ENCODE data around the gene SFXN3. TPM values are rescaled to one million over a fixed set of nuclear protein-coding genes. Genes with fewer than 3 reads are reported as not detected.

Gene SFXN3
- total and polyA plus RNA-seq, 2 of the 13 experiments (the other 11 are each of a cell fraction or from before 2014, with no cell fraction given), result 16.8 to 71.5 TPM

DNA sequence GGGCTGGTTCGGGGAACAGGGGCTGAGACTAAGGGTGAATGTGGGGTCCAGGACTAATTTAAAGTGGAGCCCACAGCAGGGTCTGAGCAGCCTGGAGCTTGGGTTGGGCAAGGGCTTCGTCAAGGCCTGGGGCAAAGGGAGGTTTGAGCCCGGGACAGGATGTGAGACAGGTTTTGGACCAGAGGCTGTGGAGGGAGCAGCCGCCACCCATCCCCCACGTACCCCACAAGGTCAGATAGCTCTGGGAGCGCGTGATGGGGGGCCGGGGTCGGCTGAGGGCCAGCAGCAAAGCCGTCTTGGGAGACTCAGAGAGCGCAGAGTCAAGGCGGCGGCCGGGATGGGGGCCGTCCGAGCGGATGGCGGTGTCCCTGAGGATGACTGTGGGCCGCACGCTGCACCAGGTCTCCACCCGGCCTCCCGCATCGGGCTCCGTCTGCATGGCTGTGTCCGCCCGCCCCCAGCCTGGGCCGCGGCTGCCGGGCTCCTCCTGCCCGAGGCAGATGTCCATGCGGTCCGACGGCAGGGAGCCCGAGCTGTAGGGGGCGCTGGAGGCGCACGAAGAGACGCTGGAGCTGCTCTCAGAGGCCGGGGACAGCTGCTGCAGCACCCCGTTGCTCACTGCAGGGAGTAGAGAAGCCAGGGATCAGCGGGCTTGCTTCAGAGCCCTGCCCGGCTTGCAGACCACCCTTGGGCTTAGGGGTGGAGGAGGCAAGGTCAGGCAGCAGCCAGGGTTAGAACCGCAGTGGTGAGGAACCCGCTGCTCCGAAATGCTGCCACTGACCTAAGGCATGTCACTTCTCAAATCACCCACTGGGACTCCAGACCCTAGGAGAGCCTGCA, 12.2 kb upstream of the SFXN3 start (continued):
- peak; percentile 92 for TF ChIP-seq KDM2A (CRISPR knock-in tag; IDR thresholded peaks at IDR 0.05; ENCODE audit: borderline replicate concordance, low read depth)
- no peak for TF ChIP-seq ZSCAN20 (CRISPR knock-in tag; IDR thresholded peaks at IDR 0.05; ENCODE audit: borderline replicate concordance)
- TF ChIP-seq ZNF121 (CRISPR knock-in tag; IDR thresholded peaks at IDR 0.05), result no peak
- TF ChIP-seq ZNF367 (CRISPR knock-in tag; IDR thresholded peaks at IDR 0.05; ENCODE audit: borderline replicate concordance), result no peak
- TF ChIP-seq, protein P1, sequence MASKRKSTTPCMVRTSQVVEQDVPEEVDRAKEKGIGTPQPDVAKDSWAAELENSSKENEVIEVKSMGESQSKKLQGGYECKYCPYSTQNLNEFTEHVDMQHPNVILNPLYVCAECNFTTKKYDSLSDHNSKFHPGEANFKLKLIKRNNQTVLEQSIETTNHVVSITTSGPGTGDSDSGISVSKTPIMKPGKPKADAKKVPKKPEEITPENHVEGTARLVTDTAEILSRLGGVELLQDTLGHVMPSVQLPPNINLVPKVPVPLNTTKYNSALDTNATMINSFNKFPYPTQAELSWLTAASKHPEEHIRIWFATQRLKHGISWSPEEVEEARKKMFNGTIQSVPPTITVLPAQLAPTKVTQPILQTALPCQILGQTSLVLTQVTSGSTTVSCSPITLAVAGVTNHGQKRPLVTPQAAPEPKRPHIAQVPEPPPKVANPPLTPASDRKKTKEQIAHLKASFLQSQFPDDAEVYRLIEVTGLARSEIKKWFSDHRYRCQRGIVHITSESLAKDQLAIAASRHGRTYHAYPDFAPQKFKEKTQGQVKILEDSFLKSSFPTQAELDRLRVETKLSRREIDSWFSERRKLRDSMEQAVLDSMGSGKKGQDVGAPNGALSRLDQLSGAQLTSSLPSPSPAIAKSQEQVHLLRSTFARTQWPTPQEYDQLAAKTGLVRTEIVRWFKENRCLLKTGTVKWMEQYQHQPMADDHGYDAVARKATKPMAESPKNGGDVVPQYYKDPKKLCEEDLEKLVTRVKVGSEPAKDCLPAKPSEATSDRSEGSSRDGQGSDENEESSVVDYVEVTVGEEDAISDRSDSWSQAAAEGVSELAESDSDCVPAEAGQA (IDR thresholded peaks at IDR 0.05; ENCODE audit: low read depth), result no peak
- TF ChIP-seq, protein P1 (CRISPR knock-in tag; IDR thresholded peaks at IDR 0.05; ENCODE audit: borderline replicate concordance), result no peak
- TF ChIP-seq ZNF207 (IDR thresholded peaks at IDR 0.05; ENCODE audit: borderline replicate concordance), result no peak
- TF ChIP-seq ZNF343 (CRISPR knock-in tag; IDR thresholded peaks at IDR 0.05), result no peak; the same call in 1 of the 2 replicates
- TF ChIP-seq, protein P2, sequence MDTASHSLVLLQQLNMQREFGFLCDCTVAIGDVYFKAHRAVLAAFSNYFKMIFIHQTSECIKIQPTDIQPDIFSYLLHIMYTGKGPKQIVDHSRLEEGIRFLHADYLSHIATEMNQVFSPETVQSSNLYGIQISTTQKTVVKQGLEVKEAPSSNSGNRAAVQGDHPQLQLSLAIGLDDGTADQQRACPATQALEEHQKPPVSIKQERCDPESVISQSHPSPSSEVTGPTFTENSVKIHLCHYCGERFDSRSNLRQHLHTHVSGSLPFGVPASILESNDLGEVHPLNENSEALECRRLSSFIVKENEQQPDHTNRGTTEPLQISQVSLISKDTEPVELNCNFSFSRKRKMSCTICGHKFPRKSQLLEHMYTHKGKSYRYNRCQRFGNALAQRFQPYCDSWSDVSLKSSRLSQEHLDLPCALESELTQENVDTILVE (CRISPR knock-in tag; IDR thresholded peaks at IDR 0.05), result peak; percentile 66; the same call in 1 of the 2 replicates
- TF ChIP-seq ZNF773 (CRISPR knock-in tag; IDR thresholded peaks at IDR 0.05; ENCODE audit: borderline replicate concordance), result no peak
- no peak for TF ChIP-seq RARA (CRISPR knock-in tag; IDR thresholded peaks at IDR 0.05)
- TF ChIP-seq ZNF383 (CRISPR knock-in tag; IDR thresholded peaks at IDR 0.05; ENCODE audit: borderline replicate concordance), result no peak
- 0 out of 2 replicates have a peak, but pooled peaks have one; percentile 44 for TF ChIP-seq SMYD3 (CRISPR knock-in tag; IDR thresholded peaks at IDR 0.05)
- no peak for TF ChIP-seq SP140L (CRISPR knock-in tag; IDR thresholded peaks at IDR 0.05; ENCODE audit: borderline replicate concordance)
- no peak for TF ChIP-seq ASH2L (IDR thresholded peaks at IDR 0.05; ENCODE audit: insufficient read length, low read depth, low read length)
- TF ChIP-seq, protein P3, sequence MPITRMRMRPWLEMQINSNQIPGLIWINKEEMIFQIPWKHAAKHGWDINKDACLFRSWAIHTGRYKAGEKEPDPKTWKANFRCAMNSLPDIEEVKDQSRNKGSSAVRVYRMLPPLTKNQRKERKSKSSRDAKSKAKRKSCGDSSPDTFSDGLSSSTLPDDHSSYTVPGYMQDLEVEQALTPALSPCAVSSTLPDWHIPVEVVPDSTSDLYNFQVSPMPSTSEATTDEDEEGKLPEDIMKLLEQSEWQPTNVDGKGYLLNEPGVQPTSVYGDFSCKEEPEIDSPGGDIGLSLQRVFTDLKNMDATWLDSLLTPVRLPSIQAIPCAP (CRISPR knock-in tag; IDR thresholded peaks at IDR 0.05; ENCODE audit: low read depth), result no peak
- TF ChIP-seq, protein P4, sequence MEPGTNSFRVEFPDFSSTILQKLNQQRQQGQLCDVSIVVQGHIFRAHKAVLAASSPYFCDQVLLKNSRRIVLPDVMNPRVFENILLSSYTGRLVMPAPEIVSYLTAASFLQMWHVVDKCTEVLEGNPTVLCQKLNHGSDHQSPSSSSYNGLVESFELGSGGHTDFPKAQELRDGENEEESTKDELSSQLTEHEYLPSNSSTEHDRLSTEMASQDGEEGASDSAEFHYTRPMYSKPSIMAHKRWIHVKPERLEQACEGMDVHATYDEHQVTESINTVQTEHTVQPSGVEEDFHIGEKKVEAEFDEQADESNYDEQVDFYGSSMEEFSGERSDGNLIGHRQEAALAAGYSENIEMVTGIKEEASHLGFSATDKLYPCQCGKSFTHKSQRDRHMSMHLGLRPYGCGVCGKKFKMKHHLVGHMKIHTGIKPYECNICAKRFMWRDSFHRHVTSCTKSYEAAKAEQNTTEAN (CRISPR knock-in tag; conservative IDR thresholded peaks at IDR 0.05), result no peak
- TF ChIP-seq MEIS2 (CRISPR knock-in tag; IDR thresholded peaks at IDR 0.05), result no peak; the same call in 1 of the 2 replicates
- TF ChIP-seq ZNF260 (CRISPR knock-in tag; IDR thresholded peaks at IDR 0.05; ENCODE audit: borderline replicate concordance, low read depth), result no peak
